Umbilical cord (tissue), 2 donors: ENCODE results near the gene POU2AF1. TPM values are rescaled to one million over a fixed set of nuclear protein-coding genes. Genes with fewer than 3 reads are reported as not detected.
"Not testable (repeated sequence)": the region's sequence is repeated elsewhere in the genome, so short reads cannot be mapped to it uniquely, and the experiment has no call there.

Source experiments
- DNase-seq: peaks from one replicate; pipeline ENCODE4 v3.0.0-alpha.2; 2015; ENCODE audit warnings: low spot score
- total RNA-seq: library from RNA; depleted of rRNA; stranded (reverse); fragments of >200 nt; gene quantifications from one replicate; pipeline ENCODE4 v1.2.3, GENCODE V29; 2014; ENCODE audit warnings: low replicate concordance; ENCODE audit not compliant: insufficient read depth

Gene POU2AF1
- total RNA-seq, 1 donor from 2014 or later, result 0.48 TPM

DNA sequence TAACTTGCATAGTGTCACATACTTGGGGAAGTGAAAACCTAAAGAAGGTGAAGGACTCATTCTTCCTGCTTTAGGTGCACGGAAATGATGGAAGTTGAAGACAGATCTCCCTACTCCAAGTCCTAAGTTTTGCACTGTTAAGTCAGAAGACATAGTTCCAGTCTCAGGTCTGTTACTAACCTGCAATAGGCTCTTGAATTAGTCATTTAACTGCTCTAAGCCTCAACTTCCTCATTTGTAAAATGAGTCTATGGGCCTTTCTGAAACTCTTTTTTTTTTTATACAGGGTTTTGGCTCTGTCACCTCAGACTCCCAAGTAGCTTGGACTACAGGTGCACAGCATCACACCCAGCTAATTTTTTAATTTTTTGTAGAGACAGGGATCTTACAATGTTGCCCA, 30.8 kb upstream of the POU2AF1 start:
- DNase-seq, result no peak

DNA sequence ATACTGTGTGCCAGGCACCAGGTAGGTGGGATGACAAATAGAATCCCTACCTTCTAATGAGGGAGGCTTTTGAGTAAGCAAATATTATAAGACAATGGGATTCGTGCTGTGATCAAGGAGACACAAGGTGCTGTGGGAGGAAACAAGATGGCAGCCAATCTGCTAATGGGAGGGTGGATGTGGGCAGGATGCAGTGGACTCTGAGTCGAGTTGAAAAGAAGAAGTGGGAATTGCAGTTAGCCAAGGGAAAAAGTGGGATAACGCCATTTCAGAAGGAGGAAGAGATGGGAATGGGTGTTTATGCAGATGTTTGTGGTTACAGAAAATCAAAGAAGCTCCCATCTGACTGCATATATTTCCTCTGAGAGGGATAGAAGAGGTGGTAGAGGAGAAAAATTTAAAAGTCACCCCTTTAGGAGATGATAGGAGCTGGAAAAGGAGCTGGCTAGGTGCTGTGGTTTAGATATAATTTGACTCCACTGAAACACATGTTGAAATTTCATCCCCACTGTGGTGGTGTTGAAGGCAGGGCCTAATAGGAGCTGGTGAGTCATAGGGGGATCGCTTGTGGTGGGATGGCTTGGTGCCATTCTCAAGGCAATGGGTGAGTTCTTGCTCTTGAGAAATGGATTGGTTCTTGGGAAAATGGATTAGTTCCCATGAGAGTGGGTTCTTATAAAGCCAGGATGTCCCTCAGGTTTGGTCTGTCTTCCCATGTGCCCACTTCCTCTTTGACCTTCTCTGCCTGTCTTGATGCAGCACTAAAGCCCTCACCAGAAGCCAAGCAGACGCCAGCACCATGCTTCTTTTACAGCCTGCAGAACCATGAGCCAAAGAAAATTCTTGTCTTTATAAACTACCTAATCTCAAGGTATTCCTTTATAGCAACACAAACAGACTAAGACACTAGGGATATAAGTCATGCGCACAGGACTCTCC, 30.0 kb upstream of the POU2AF1 start:
- DNase-seq, result no peak

DNA sequence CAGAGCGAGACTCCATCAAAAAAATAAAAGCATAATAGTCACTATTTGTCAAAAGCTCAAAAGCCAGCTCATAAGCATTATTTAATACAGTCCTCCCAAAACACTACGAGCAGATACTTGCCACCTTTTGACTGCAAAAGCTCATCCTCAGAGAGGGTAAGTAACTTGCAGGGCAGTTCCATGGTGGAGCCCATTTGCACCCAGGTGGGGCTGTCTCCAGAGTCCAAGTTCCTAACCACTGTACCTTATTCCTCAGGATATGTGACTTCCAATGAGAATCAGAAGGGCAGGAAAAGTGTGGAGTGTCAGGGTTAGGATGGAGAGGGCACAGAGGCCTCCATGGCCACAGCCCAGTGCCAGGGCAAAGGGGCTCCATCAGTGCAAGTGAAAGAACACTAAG, 28.6 kb upstream of the POU2AF1 start:
- DNase-seq, result no peak

DNA sequence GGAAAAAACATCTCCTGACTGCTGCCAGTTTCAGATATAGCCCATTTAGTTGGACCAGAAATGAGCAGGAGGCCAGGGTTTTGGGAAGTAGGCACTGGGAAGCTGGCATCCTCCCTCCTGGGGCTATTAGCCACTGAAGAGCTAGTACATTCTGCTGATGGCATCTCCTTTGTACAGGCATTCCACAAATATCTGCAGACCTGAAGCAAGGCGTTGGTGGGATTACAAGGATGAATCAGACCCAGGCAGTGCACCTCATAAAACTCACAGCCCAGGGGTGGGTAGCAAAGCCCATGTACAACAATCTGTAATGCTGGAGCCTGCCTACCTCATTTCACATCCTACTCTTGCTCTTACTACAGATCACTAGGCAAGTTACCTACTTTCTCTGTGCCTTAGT, 27.5 kb upstream of the POU2AF1 start:
- no peak for DNase-seq

DNA sequence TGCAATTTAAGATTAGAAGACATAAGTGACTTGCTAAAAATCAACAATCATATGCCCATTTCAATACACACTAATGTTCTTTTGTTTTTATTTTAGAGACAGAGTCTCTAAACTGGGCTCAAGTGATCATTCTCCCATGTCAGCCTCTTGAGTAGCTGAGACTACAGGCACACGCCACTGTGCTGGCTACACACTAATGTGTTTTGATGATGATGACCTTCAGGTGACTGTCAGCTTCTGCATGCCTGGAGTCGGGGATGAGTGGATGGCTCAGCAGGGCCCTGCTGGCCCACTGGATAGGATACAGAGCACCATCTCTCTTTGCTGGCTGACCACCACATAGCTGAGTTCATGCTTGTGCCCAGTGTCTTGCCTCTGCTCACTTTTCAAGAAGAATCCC, 27.0 kb upstream of the POU2AF1 start:
- DNase-seq, result no peak

DNA sequence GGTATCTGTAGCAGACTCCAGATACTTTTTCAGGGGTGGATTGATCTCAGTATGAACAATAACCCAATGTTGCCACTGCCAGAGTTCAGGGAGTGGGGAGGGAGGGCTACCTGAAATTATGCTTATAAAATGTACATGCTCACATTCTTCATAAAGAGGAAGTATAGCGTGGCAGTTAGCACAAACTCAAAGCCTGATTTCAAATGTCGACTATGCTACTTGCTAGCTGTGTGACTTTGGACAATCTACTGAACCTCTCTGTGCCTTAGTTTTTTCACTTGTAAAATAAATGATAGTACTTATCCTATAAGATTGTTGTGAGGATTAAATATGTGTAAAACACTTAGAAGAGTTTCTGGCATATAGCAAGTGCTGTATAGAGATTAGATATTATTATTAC, 26.5 kb upstream of the POU2AF1 start:
- DNase-seq, result no peak

DNA sequence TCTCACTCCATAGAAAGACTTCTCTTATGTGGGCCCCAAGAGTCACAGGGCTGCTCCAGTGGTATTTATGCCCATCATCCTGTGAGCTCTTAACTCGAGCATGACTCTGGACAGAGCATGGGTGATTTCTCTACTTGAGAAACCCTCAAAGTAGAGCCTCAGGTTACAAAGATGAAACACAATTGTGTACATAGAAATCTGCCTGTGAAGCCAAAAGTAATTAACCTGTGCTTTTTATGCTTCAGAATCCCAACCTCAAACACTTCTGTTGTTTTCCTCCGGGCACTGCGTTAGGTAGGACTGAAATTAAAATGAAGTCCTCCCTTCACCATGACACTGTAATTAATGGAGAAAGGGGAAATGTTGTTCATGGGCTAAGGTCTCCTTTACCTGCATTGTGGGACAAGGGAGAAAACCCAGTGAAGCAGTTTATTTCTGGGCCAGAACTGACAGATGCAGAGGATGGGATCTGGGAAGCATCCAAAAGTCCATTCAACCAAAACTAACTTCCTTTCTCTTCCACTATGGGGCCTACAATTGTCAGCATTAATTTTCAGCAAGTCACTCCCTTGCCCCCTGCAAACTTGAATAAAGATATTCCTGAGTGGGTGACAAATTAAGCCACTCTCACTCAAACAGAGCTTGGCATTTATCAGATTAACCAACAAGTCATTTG, 24.1 kb upstream of the POU2AF1 start:
- no peak for DNase-seq

DNA sequence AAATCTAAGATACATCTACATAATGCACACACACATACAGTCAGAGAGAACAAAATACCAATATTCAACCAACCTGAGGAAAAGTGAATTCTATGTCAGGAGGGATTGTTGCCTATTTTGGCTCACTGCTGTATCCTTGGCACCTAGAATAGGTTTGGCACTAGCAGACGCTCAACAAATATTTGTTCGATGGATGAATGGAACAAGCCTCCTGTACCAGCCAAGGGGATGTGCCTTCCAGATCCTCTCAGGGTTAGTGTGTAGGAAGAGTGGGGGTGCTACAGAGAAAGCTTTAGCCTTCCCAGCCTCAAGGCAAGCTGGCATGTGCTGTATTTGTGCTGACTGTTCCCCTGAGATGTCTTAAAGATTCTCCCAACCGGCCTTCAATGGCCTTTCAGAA, 23.3 kb upstream of the POU2AF1 start:
- no peak for DNase-seq

DNA sequence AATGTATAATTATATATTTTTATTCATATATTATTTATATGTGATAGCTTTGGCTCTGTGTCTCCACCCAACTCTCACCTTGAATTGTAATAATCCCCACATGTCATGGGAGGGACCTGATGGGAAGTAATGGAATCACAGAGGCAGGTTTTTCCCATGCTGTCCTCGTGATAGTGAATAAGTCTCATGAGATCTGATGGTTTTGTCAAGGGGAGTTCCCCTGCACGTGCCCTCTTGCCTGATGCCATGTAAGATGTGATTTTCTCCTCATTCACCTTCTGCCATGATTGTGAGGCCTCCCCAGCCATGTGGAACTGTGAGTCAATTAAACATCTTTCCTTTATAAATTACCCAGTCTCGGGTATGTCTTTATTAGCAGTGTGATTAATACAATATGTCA, 22.9 kb upstream of the POU2AF1 start:
- not testable (repeated sequence) for DNase-seq

DNA sequence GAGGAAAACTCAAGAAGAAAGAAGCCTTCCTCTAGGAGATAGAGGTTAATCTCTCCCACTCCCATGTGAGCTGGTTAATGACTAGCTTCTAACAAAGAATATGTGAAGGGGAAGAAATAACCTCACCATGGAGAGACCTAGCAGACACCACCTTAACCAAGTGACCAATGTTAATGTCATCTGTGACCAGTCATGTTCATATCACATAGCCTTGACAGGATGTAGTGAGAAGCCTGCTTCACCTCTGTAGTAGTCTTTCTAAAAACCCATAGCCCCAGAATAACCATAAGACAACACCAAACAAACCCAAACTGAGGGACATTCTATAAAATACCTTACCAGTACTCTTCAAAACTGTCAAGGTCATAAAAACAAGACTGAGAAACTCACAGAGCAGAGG, 21.5 kb upstream of the POU2AF1 start:
- no peak for DNase-seq

DNA sequence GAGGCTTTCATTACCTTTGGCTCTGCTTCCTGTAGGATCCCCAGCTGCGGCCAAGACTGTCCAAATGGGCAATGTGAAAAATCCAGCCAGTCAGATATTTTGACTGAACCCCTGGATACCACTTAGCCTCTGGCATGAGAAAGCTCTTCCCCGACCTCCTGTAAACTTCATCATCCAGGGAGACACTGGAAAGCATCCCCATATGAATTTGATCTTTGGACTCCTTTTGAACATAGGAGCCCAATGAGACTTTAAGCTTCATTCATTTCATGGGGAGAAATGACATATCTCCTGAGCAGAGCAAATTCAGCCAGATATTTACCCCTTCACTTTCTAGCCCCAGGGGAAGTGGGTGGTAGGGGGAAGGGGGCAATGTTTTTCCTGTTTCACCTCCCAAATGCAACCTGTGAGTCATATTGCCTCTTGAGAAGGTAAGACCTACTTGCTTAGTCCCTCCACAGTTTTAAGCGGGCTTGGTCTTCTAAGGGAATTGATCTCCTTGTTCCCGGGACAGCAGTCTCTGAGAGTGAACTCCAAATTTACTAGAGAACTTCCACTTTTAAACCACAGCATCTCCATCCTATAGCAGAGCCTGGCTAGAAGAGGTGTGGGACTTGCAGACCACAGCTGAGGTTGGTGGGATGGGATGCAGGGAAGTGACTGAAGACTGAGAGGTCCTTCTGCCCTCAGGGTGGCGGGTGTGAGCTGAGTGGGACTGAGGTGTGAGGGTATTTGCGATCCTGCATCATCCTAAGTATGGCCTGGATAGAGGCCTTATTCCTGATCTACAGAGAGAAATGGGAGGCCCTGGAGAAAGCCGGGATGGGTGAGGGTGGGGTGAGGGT, 20.3 kb upstream of the POU2AF1 start:
- no peak for DNase-seq

DNA sequence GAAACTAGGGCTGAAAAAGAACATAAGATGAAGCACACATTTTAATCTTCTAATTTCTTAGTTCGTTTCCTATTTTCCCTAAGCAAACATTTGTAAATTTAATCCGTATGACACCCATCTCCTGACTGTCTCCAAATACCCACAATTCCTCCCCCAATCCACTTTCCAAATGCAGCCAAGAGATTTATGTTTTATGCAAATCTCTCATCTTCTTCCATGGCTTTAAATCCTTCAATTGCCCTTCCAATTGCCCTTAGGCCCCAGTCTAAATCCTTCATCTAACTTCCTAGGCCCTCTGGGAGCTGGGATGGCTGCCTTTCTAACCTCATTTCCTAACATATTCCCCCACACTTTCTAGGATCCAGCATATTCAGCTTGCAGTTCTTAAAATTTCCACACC, 18.0 kb upstream of the POU2AF1 start:
- DNase-seq, result no peak

DNA sequence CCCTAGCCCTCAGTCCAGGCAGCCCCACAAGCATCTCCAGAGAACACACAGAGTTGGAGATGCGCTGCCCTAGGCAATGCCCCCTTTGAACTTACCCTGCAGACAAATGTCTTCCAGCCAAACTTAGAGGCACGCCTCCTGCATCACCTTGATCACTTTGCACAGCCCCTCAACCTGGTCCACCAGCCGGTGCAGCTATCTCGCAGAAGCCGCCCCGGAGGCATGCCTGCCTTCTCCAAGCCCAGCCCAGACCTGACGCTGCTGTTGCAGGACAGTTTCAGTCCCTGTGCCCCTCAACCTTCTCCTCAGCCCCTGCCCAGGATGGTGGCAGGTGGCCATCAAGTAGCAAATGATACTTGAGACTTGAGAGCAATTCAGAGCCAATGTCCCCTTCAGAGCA, 16.7 kb upstream of the POU2AF1 start:
- no peak for DNase-seq

DNA sequence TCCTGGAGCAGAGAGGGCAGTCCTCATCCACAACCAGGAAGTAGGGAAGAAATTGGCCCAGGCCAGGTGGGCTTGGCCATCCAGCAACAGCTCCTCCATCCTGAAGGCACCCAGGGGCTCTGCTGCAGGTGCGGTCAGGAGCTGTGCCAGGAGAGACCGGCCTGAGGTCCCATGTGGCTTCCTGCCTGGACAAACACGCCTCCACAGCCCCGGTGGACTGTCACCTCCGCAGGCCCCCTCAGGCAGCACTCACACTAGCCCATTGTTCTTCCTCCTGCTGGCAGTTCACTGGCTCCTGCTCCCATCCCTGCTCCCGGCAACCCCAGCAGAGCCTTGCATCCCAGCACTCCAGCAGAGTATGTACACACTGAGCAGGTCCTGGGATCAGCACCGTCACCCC, 16.0 kb upstream of the POU2AF1 start:
- no peak for DNase-seq

DNA sequence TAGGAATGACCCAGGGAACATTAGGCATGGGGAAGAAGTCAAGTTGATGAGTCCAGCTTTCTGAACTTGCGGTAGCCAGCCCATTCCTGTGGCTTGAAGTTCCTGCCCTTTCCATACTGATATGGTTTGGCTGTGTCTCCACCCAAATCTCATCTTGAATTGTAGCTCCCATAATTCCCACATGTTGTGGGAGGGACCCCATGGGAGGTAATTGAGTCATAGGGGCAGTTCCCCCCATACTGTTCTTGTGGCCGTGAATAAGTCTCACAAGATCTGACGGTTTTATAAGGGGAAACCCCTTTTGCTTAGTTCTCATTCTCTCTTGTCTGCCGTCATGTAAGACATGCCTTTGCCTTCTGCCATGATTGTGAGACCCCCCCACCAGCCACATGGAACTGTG, 15.1 kb upstream of the POU2AF1 start:
- DNase-seq, result not testable (repeated sequence)

DNA sequence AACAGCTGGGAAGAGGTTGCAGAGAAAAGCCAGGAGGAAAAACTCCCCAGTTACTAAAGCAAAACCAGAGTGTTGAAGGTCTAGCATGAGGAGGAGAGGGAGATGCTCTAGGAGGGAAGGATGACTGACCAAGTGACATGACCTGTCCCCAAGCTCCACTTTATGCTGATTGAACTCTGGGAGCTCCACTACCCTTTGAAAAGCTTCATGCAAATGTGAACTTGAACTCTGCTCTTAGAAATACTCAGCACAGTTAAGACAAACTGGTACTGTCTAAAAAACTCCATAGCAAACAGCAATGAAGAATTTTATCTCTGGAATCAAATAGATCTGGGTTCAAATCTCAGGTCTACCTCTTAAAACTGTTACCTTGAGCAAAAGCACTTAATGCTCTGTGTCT, 14.5 kb upstream of the POU2AF1 start:
- no peak for DNase-seq

DNA sequence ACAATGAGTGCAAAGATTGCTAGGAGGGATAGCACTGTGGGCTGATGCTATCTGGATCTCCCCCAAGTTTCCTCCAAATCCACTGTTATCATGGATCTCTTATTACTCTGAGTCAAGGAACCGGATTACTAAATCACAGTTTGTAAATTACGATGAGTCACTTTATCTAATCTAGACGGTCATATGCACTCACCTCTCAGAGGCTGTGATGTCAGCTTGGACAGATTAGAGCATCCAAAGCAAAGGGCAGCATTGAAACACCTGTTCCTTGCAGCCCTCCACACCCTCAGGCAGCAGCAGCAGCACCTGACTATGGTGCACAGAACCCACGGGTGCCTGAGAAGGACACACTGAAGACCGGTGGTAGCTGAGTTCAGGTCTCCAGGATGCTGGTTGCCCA, 14.0 kb upstream of the POU2AF1 start:
- DNase-seq, result no peak

DNA sequence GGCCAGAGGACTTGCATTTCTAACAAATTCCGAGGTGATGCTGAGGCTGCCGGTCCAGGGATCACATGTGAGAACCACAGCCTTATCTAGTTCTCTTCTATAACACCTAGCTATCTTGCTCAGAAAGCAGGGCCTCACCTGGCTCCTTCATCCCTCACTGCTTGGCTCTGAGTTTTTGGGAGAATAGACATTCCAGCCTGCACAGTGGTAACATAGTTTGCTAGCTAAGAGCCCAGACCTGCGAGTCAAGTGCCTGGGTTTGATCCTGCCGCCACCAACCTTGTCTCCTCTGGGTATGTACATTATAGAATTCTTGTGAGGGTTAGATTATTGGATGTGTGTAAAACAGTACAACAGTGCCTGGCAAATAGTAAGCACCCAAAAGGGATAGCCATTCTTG, 13.5 kb upstream of the POU2AF1 start:
- DNase-seq, result no peak

DNA sequence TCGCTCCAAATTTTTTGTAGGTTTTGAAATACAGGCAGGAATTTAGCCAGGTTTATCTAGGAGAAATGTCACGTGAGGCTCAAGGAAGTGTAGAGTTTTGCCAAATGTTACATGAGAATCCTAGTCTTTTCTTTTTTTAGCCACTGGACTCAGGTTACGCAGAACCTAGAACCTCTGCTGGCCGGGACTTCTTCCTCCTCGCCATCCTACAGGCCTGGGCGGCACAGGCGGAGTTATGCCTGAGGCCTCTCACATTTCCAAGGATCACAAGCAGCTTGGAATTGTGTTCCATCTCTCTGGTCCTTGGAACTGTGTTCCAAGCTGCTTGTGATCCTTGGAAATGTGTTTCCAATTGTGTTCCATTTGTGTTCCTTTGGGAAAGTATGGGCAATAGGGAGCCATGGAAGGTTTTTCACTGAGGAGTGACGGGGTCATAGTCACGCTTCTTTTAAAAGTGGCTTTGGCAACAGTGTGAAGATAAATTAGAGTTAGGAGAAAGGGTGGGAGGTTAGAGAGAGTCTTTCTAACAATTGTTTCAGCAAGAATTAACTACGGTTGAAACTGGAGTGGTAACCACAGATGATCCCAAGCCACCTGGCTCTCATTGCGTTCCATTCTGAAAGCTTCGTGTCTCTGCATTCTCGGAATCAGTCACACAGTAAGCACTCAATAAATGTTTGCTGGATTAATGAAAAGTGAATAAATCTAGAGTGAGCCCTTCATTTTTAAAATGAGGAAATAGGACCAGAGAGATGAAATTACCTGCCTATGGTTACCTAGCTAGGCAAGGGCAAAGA, 12.5 kb upstream of the POU2AF1 start:
- no peak for DNase-seq

DNA sequence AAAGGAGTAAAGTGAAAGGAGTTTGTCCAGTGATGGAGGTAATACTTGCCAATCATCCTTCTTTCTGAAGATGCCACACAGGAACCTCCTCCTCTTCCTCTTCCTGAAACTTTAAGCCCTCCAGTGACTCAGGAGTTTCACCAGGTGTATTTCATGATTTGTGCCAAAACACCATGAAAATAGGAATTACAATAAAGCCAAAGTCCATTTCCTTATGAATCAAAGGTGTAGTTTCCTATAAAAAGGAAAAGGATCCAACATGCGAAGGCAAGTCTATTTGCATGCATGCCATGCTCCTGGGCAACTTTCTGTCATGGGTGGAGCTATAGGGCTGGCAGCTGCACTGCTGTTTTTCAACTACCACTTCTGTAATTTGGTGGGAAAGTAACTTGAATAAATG, 9.8 kb upstream of the POU2AF1 start:
- DNase-seq, result no peak

DNA sequence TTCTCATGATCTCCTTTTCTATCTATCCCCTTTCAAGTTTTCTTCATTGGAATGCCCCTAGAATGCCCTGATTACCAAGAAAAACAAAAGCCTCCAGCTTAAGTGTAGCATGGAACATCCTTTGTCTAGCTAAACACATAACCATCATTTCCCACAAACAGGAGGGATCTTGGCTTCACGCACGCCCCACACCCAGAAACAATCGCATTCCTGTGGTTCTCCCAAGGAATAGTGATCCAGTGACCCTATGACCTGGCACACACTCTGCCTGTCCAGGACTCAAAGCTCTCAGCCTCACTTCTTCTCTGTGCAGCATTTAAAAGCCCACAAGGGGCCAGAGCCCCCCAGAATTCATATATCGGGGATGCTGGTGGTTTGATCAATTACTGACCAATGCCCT, 9.3 kb upstream of the POU2AF1 start:
- DNase-seq, result no peak
